Prostate gland (tissue), 2 donors: ENCODE results near the gene SPON1.
"Not testable (repeated sequence)": the region's sequence is repeated elsewhere in the genome, so short reads cannot be mapped to it uniquely, and the experiment has no call there.

Experiments used
- CTCF ChIP-seq, 4 experiments: fragments of 200-600 bp in 2 of 4; fragments of 450-650 bp in 2 of 4; sonication (generic) in 2 of 4; IDR thresholded peaks; 1 replicate in 3 of 4; 2 replicates in 1 of 4; pipeline ENCODE4 v1.5.1; 2016 to 2019; ENCODE audit warnings: antibody characterized with exemption in 4 of 4, mild to moderate bottlenecking in 2 of 4, moderate library complexity in 2 of 4
- POLR2A ChIP-seq: fragments of 450-650 bp; IDR thresholded peaks from one replicate; pipeline ENCODE4 v1.6.1; 2016; ENCODE audit warnings: antibody characterized with exemption, mild to moderate bottlenecking
- POLR2AphosphoS5 ChIP-seq: sonication (generic); formaldehyde crosslinking; IDR thresholded peaks from one replicate; pipeline ENCODE4 v1.6.1; 2017; ENCODE audit warnings: antibody characterized with exemption

GRCh38 chr11:14090631-14091030, 128.1 kb downstream of the SPON1 start:
- not testable (repeated sequence) for TF ChIP-seq CTCF (IDR thresholded peaks at IDR 0.05); POLR2A; POLR2AphosphoS5
